Measurements from ENCODE around the gene RAB8B.
"Not testable (repeated sequence)": the region's sequence is repeated elsewhere in the genome, so short reads cannot be mapped to it uniquely, and the experiment has no call there.

RAB8B gene

GRCh38 chr15:63186065-63186464 is 3.3 kb upstream of the RAB8B start:
- no peak for DNase-seq

GRCh38 chr15:63187589-63188226 is 1.7 kb upstream of the RAB8B start:
- no peak for DNase-seq

GRCh38 chr15:63188247-63188925 is 1.0 kb upstream of the RAB8B start:
- DNase-seq, result peak; percentile 33

GRCh38 chr15:63189941-63190768 is 749 bp downstream of the RAB8B start:
- no peak for DNase-seq

GRCh38 chr15:63190769-63191649 is 1.6 kb downstream of the RAB8B start:
- no peak for DNase-seq

GRCh38 chr15:63191895-63192618 is 2.7 kb downstream of the RAB8B start:
- DNase-seq, result peak; percentile 44

- DNase-seq, result peak; percentile 34
These were observed 3.3 kb downstream of the RAB8B start for GRCh38 chr15:63192619-63193206.

- DNase-seq, result no peak
These were observed 4.9 kb downstream of the RAB8B start for GRCh38 chr15:63194302-63194701.

- DNase-seq, result no peak
These were observed 5.6 kb downstream of the RAB8B start for GRCh38 chr15:63194880-63195568.

- no peak for DNase-seq
These were observed 6.2 kb downstream of the RAB8B start for GRCh38 chr15:63195569-63196015.

GRCh38 chr15:63196842-63197241 is 7.4 kb downstream of the RAB8B start:
- no peak for DNase-seq

- no peak for DNase-seq
These were observed 8.2 kb downstream of the RAB8B start for GRCh38 chr15:63197626-63198025.

- no peak for DNase-seq
These were observed 9.2 kb downstream of the RAB8B start for GRCh38 chr15:63198371-63199250.

- no peak for DNase-seq
These were observed 11.3 kb downstream of the RAB8B start for GRCh38 chr15:63200464-63201249.

GRCh38 chr15:63202861-63203260 is 13.5 kb downstream of the RAB8B start:
- DNase-seq, result no peak

GRCh38 chr15:63203451-63204090 is 14.2 kb downstream of the RAB8B start:
- peak; percentile 43 for DNase-seq

- DNase-seq, result no peak
These were observed 16.7 kb downstream of the RAB8B start for GRCh38 chr15:63206079-63206478.

- DNase-seq, result not testable (repeated sequence)
These were observed 19.4 kb downstream of the RAB8B start for GRCh38 chr15:63208824-63209223.

Data from activated naive CD4-positive, alpha-beta T cell treated with Interleukin-2 at 50 U/mL for 16 hours (primary cell).